Astrocyte (in vitro differentiated cells and primary cell): ENCODE measurements around the gene ITGB2. TPM values are rescaled to one million over a fixed set of nuclear protein-coding genes. Genes with fewer than 3 reads are reported as not detected.

Source experiments
- DNase-seq: peaks from one replicate; pipeline ENCODE4 v3.0.0-alpha.2; 2010; ENCODE audit warnings: low read depth
- FAIRE-seq: peaks from 2 replicates; lab custom pipeline; 2011; peaks lifted over from hg19 to GRCh38; lab: Jason Lieb, UNC
- H2AFZ ChIP-seq: 2 replicates; pipeline ENCODE4 v1.6.0; 2012; ENCODE audit warnings: low read depth, low read length, inconsistent platforms
- H3K27ac ChIP-seq: 2 replicates; pipeline ENCODE4 v1.5.1; 2011; ENCODE audit warnings: low read depth, low read length, inconsistent platforms
- H3K27me3 ChIP-seq: 2 replicates; pipeline ENCODE4 v1.6.0; 2011; ENCODE audit warnings: low read length, inconsistent platforms; ENCODE audit not compliant: insufficient read depth
- H3K36me3 ChIP-seq: 2 replicates; pipeline ENCODE4 v1.5.1; 2011; ENCODE audit warnings: low read length, inconsistent platforms; ENCODE audit not compliant: insufficient read depth
- H3K4me1 ChIP-seq: 2 replicates; pipeline ENCODE4 v1.5.1; 2011; ENCODE audit warnings: low read length, inconsistent platforms; ENCODE audit not compliant: insufficient read depth
- H3K4me2 ChIP-seq: 2 replicates; pipeline ENCODE4 v1.6.0; 2012; ENCODE audit warnings: low read length, inconsistent platforms
- H3K4me3 ChIP-seq: 2 replicates; pipeline ENCODE4 v1.5.1; 2011; ENCODE audit warnings: low read depth, mild to moderate bottlenecking, low read length, inconsistent platforms; ENCODE audit not compliant: insufficient read depth
- H3K79me2 ChIP-seq: 2 replicates; pipeline ENCODE4 v1.6.0; 2012; ENCODE audit warnings: mild to moderate bottlenecking, low read length, inconsistent platforms; ENCODE audit not compliant: insufficient read depth
- H3K9ac ChIP-seq: 2 replicates; pipeline ENCODE4 v1.6.0; 2012; ENCODE audit warnings: mild to moderate bottlenecking, low read length, inconsistent platforms
- H3K9me3 ChIP-seq: 2 replicates; pipeline ENCODE4 v1.5.1; 2012; ENCODE audit warnings: low read depth, mild to moderate bottlenecking, low read length, inconsistent platforms; ENCODE audit not compliant: insufficient read depth
- H4K20me1 ChIP-seq: 2 replicates; pipeline ENCODE4 v1.6.0; 2012; ENCODE audit warnings: low read length, inconsistent platforms; ENCODE audit not compliant: insufficient read depth
- H3K27ac Mint-ChIP-seq: one replicate; pipeline ENCODE4 v1.8.0; 2021; ENCODE audit warnings: mild to moderate bottlenecking, mixed read lengths; ENCODE audit not compliant: unreplicated experiment
- H3K27me3 Mint-ChIP-seq: one replicate; pipeline ENCODE4 v1.8.0; 2021; ENCODE audit warnings: low read depth, mixed read lengths; ENCODE audit not compliant: unreplicated experiment
- H3K36me3 Mint-ChIP-seq: one replicate; pipeline ENCODE4 v1.8.0; 2021; ENCODE audit warnings: low read depth, mixed read lengths; ENCODE audit not compliant: unreplicated experiment
- H3K4me1 Mint-ChIP-seq: one replicate; pipeline ENCODE4 v1.8.0; 2021; ENCODE audit warnings: low read depth, mixed read lengths; ENCODE audit not compliant: unreplicated experiment
- H3K4me3 Mint-ChIP-seq: one replicate; pipeline ENCODE4 v1.8.0; 2021; ENCODE audit warnings: mild to moderate bottlenecking, moderate library complexity, mixed read lengths; ENCODE audit not compliant: unreplicated experiment
- H3K9me3 Mint-ChIP-seq: one replicate; pipeline ENCODE4 v1.8.0; 2021; ENCODE audit warnings: mild to moderate bottlenecking, mixed read lengths; ENCODE audit not compliant: unreplicated experiment
- CTCF ChIP-seq: IDR thresholded peaks from 2 replicates; pipeline ENCODE4 v1.5.1; 2011; ENCODE audit warnings: low read depth, mild to moderate bottlenecking, inconsistent platforms, low read length, moderate library complexity; ENCODE audit not compliant: insufficient read depth
- EZH2 ChIP-seq: IDR thresholded peaks from 2 replicates; pipeline ENCODE4 v1.6.1; 2012; ENCODE audit warnings: mild to moderate bottlenecking, low read length, inconsistent platforms; ENCODE audit not compliant: insufficient read depth
- total RNA-seq: library from RNA; stranded (reverse); gene quantifications from 2 replicates; pipeline ENCODE4 v1.2.1, GENCODE V29; 2021

Gene ITGB2
- total RNA-seq, 1 donor from 2014 or later: 0.61 TPM

GRCh38 chr21:44887807-44888580, 32.7 kb downstream of the ITGB2 start:
- FAIRE-seq: no peak
- H3K27ac Mint-ChIP-seq: no peak overlapping the region
- no peak for DNase-seq

GRCh38 chr21:44887126-44887806, 33.4 kb downstream of the ITGB2 start:
- TF ChIP-seq CTCF (no peak), EZH2 (no peak)
- Mint-ChIP-seq H3K27ac (no peak overlapping the region), H3K36me3 (no peaks in the 10 kb centered on the region), H3K27me3 (peaks cover 47% of the 10 kb centered on the region), H3K4me1 (peaks cover 2% of the 10 kb centered on the region), H3K9me3 (no peaks in the 10 kb centered on the region), H3K4me3 (no peak overlapping the region)
- H3K4me2 ChIP-seq: no peak overlapping the region
- peaks cover 10% of the 10 kb centered on the region for H3K27me3 ChIP-seq
- H3K36me3 ChIP-seq: no peaks in the 10 kb centered on the region
- FAIRE-seq: no peak
- no peaks in the 10 kb centered on the region for H4K20me1 ChIP-seq
- H3K9ac ChIP-seq: no peak overlapping the region
- no peak overlapping the region for H3K27ac ChIP-seq
- H3K79me2 ChIP-seq: no peaks in the 10 kb centered on the region
- H3K9me3 ChIP-seq: no peaks in the 10 kb centered on the region
- H3K4me3 ChIP-seq: no peak overlapping the region
- H3K4me1 ChIP-seq: no peaks in the 10 kb centered on the region
- no peak overlapping the region for H2AFZ ChIP-seq
- DNase-seq: no peak

More at GRCh38 chr21:44887807-44888580, 32.7 kb downstream of the ITGB2 start:
- H3K4me1 ChIP-seq: no peaks in the 10 kb centered on the region
- no peaks in the 10 kb centered on the region for H3K36me3 ChIP-seq
- H3K27ac ChIP-seq: no peak overlapping the region
- H4K20me1 ChIP-seq: no peaks in the 10 kb centered on the region
- TF ChIP-seq EZH2 (no peak), CTCF (no peak)
- H3K27me3 ChIP-seq: peaks cover 10% of the 10 kb centered on the region
- no peak overlapping the region for H3K4me2 ChIP-seq
- Mint-ChIP-seq H3K27me3 (peaks cover 52% of the 10 kb centered on the region), H3K9me3 (no peaks in the 10 kb centered on the region), H3K4me1 (no peaks in the 10 kb centered on the region), H3K4me3 (no peak overlapping the region), H3K36me3 (no peaks in the 10 kb centered on the region)
- H3K9ac ChIP-seq: no peak overlapping the region
- no peaks in the 10 kb centered on the region for H3K79me2 ChIP-seq
- no peak overlapping the region for H2AFZ ChIP-seq
- H3K9me3 ChIP-seq: no peaks in the 10 kb centered on the region
- H3K4me3 ChIP-seq: no peak overlapping the region
